ENCODE data around the gene NR3C2. TPM values are rescaled to one million over a fixed set of nuclear protein-coding genes. Genes with fewer than 3 reads are reported as not detected.

Gene NR3C2
- total and polyA plus RNA-seq, 4 donors = 2.8 to 43.9 (median 11.5) TPM

- 63 to 77% methylated on average over 8 of the region's 8 CpGs for WGBS, 2 donors
- peaks cover 0 to 11% (median 0%) of the 10 kb centered on the region in 5 donors for H3K4me1 ChIP-seq (ENCODE audit: control insufficient read depth in 5 of 5, insufficient read depth in 5 of 5, low read length in 5 of 5)
- TF ChIP-seq CTCF (IDR thresholded peaks at IDR 0.05; ENCODE audit: control extremely low read depth, extremely low read depth) = no peak
- H3K36me3 ChIP-seq (ENCODE audit: control insufficient read depth in 4 of 4, insufficient read depth in 4 of 4, low read length in 4 of 4) = peaks cover 0 to 8% (median 1%) of the 10 kb centered on the region in 4 donors
- ATAC-seq (ENCODE audit: insufficient read depth, low FRiP score) = no peak
- H3K4me3 ChIP-seq = no peak overlapping the region
- no peaks in the 10 kb centered on the region for H3K27me3 ChIP-seq (ENCODE audit: control insufficient read depth in 3 of 3, insufficient read depth in 3 of 3, low read length in 2 of 3)
- H3K27ac ChIP-seq (ENCODE audit: low read depth in 1 of 2, low read length in 1 of 2) = no peak overlapping the region
- peak in 2 of 3 donors; percentile 43 to 59 for DNase-seq
- no peaks in the 10 kb centered on the region for H3K9me3 ChIP-seq (ENCODE audit: control insufficient read depth in 4 of 4, insufficient read depth in 3 of 4, low read length in 3 of 4)
- no peak overlapping the region for H3K9ac ChIP-seq (ENCODE audit: insufficient read depth in 1 of 2, low read length in 2 of 2)
These were observed 380.4 kb downstream of the NR3C2 start for GRCh38 chr4:148061795-148062194.

DNA sequence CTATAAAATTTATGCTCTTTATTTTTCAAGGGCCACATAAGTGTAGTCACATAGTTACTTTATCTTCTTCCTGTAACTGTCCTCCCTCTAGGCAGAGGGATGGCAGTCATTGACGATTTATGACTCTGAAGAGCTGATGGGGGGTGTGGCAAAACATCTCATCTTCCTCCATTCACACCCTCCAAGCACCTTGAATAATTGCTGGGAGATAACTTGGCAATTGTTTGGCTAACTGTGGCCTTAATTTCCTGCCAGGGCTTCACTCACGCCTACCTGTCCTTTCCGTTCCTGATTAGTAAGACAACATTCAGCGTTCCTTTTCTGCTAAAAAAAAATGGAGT, 381.1 kb downstream of the NR3C2 start:
- Histone ChIP-seq H3K27me3 (ENCODE audit: control insufficient read depth in 3 of 3, insufficient read depth in 3 of 3, low read length in 2 of 3) (no peaks in the 10 kb centered on the region), H3K27ac (ENCODE audit: low read depth in 1 of 2, low read length in 1 of 2) (no peak overlapping the region), H3K4me3 (no peak overlapping the region), H3K4me1 (ENCODE audit: control insufficient read depth in 5 of 5, insufficient read depth in 5 of 5, low read length in 5 of 5) (peaks cover 0 to 11% (median 0%) of the 10 kb centered on the region in 5 donors), H3K9me3 (ENCODE audit: control insufficient read depth in 4 of 4, insufficient read depth in 3 of 4, low read length in 3 of 4) (no peaks in the 10 kb centered on the region), H3K9ac (ENCODE audit: insufficient read depth in 1 of 2, low read length in 2 of 2) (no peak overlapping the region), H3K36me3 (ENCODE audit: control insufficient read depth in 4 of 4, insufficient read depth in 4 of 4, low read length in 4 of 4) (peaks cover 0 to 5% (median 1%) of the 10 kb centered on the region in 4 donors)
- ATAC-seq (ENCODE audit: insufficient read depth, low FRiP score) = no peak
- no peak for TF ChIP-seq CTCF (IDR thresholded peaks at IDR 0.05; ENCODE audit: control extremely low read depth, extremely low read depth)
- WGBS, 2 donors = 52 to 61% methylated on average over 4 of the region's 4 CpGs
- no peak for DNase-seq

- no peak overlapping the region for H3K4me3 ChIP-seq
- no peaks in the 10 kb centered on the region for H3K27me3 ChIP-seq (ENCODE audit: control insufficient read depth in 3 of 3, insufficient read depth in 3 of 3, low read length in 2 of 3)
- no peak overlapping the region for H3K9ac ChIP-seq (ENCODE audit: insufficient read depth in 1 of 2, low read length in 2 of 2)
- peak overlapping the region in 1 of 2 donors; percentile 32 for H3K27ac ChIP-seq (ENCODE audit: low read depth in 1 of 2, low read length in 1 of 2)
- no peaks in the 10 kb centered on the region for H3K9me3 ChIP-seq (ENCODE audit: control insufficient read depth in 4 of 4, insufficient read depth in 3 of 4, low read length in 3 of 4)
- ATAC-seq (ENCODE audit: insufficient read depth, low FRiP score) (peak; percentile 23), DNase-seq (peak in 1 of 3 donors; percentile 51)
- 61 to 74% methylated on average over 13 of the region's 13 CpGs for WGBS, 2 donors
- H3K4me1 ChIP-seq (ENCODE audit: control insufficient read depth in 5 of 5, insufficient read depth in 5 of 5, low read length in 5 of 5) = peaks cover 0 to 11% (median 0%) of the 10 kb centered on the region in 5 donors
- TF ChIP-seq CTCF (IDR thresholded peaks at IDR 0.05; ENCODE audit: control extremely low read depth, extremely low read depth) = no peak
- peaks cover 0 to 5% (median 1%) of the 10 kb centered on the region in 4 donors for H3K36me3 ChIP-seq (ENCODE audit: control insufficient read depth in 4 of 4, insufficient read depth in 4 of 4, low read length in 4 of 4)
These were observed 381.7 kb downstream of the NR3C2 start for GRCh38 chr4:148060264-148061140.

All from lung (tissue), 12 donors.